Stimulated activated naive B cell treated with anti-CD40 and anti-IgM and Interleukin-4, amounts not matched to agents 10 μg/mL and 1 μg/mL and 100 μg/mL, for 72 hours (primary cell): Measurements from ENCODE around the gene SOX8.

ENCODE experiments used
- ATAC-seq, 2 donors: fragments of 150-1000 bp; cut with Tn5 transposase; replicated peaks; 2 replicates each; pipeline ENCODE4 v1.10.0; 2021; ENCODE audit warnings: moderate library complexity in 1 of 2
- DNase-seq: peaks from one replicate; pipeline ENCODE4 v3.0.0; 2021
- H3K27ac Mint-ChIP-seq: one replicate; pipeline ENCODE4 v1.8.0; 2022; ENCODE audit warnings: mild to moderate bottlenecking, mixed read lengths
- H3K27me3 Mint-ChIP-seq, 2 donors: one replicate each; pipeline ENCODE4 v1.8.0; 2022; ENCODE audit warnings: mixed read lengths in 2 of 2
- H3K36me3 Mint-ChIP-seq, 2 donors: one replicate each; pipeline ENCODE4 v1.8.0; 2022; ENCODE audit warnings: mixed read lengths in 2 of 2, mild to moderate bottlenecking in 1 of 2
- H3K4me1 Mint-ChIP-seq, 2 donors: one replicate each; pipeline ENCODE4 v1.8.0; 2022; ENCODE audit warnings: mixed read lengths in 2 of 2, mild to moderate bottlenecking in 1 of 2
- H3K4me3 Mint-ChIP-seq, 2 donors: one replicate each; pipeline ENCODE4 v1.8.0; 2022; ENCODE audit warnings: mild to moderate bottlenecking in 2 of 2, mixed read lengths in 2 of 2, moderate library complexity in 1 of 2
- H3K9me3 Mint-ChIP-seq, 2 donors: one replicate each; pipeline ENCODE4 v1.8.0; 2022; ENCODE audit warnings: mixed read lengths in 2 of 2, mild to moderate bottlenecking in 1 of 2

Gene SOX8

DNA sequence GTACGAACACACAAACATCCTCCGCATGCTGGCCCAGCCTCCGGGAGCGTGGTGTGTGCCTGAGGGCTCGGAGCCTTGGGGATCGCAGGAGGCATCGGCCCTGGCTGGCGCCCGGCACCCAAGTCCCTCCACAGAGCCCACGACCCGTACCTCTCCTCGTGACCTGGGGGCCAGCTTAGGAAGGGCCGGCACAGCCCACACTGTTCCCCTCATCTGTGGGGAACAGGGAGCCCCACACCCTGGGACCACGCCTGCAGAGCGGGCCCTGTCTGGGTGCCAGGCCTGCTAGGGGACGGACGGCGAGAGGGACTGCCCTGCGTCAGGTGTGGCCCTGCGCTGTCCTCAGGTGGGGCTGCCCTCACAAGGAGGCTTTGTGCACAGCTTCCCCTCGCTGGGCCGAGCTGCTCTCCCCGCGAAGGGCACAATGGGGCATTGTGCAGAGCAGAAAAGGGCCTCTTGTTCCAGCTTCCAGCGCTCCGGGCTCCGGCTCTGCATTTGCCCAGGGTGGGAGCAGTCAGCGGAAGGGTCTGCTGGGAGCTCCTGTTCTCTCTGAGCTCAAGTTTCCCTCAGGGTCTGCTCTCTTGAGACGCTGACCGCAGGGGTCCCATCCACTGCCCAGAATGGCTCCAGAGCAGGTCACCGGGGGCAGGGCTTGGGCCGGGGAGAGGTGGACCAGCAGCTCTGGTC lies 9.1 kb upstream of the SOX8 start:
- Mint-ChIP-seq H3K4me1 (peaks cover 0 to 17% of the 10 kb centered on the region in 2 donors), H3K9me3 (peaks cover 3 to 7% of the 10 kb centered on the region in 2 donors), H3K27ac (no peak overlapping the region), H3K4me3 (no peak overlapping the region), H3K27me3 (peaks cover 4 to 24% of the 10 kb centered on the region in 2 donors), H3K36me3 (peaks cover 6 to 8% of the 10 kb centered on the region in 2 donors)
- ATAC-seq (no peak), DNase-seq (no peak)

DNA sequence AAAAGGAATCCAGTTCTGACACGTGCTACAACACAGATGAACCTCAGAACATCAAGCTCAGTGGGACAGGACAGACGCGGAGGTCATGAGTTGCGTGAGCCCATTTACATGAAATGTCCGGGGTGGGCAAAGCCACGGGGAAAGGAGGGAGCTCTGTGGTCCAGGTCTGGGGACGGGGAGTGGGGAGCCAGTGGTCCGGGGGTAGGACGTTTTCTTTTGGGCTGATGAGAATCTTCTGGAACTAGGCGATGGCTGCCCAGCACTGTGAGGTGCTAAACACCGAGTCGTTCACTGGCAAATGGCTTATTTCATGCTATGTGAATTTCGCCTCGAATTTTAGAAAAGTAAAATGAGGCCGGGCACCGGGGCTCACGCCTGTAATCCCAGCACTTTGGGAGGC lies 8.2 kb upstream of the SOX8 start:
- no peak overlapping the region for H3K27ac Mint-ChIP-seq
- no peak for ATAC-seq
- H3K9me3 Mint-ChIP-seq: peaks cover 3 to 7% of the 10 kb centered on the region in 2 donors
- peaks cover 4% of the 10 kb centered on the region in 2 donors for H3K36me3 Mint-ChIP-seq
- no peak overlapping the region for H3K4me3 Mint-ChIP-seq
- H3K4me1 Mint-ChIP-seq: peaks cover 4 to 13% of the 10 kb centered on the region in 2 donors
- peaks cover 12 to 33% of the 10 kb centered on the region in 2 donors for H3K27me3 Mint-ChIP-seq
- DNase-seq: no peak

GRCh38 chr16:974001-974601 lies 7.5 kb upstream of the SOX8 start:
- peaks cover 3 to 7% of the 10 kb centered on the region in 2 donors for H3K9me3 Mint-ChIP-seq

GRCh38 chr16:974611-975261 lies 6.8 kb upstream of the SOX8 start:
- ATAC-seq: no peak
- peaks cover 3 to 7% of the 10 kb centered on the region in 2 donors for H3K9me3 Mint-ChIP-seq
- peaks cover 26 to 47% of the 10 kb centered on the region in 2 donors for H3K27me3 Mint-ChIP-seq

More at GRCh38 chr16:974001-974601, 7.5 kb upstream of the SOX8 start:
- Mint-ChIP-seq H3K4me3 (no peak overlapping the region), H3K27me3 (peaks cover 20 to 40% of the 10 kb centered on the region in 2 donors), H3K36me3 (no peaks in the 10 kb centered on the region), H3K27ac (no peak overlapping the region), H3K4me1 (peaks cover 7 to 8% of the 10 kb centered on the region in 2 donors)
- no peak for DNase-seq
- no peak for ATAC-seq

GRCh38 chr16:975291-975690 lies 6.3 kb upstream of the SOX8 start:
- H3K27me3 Mint-ChIP-seq: peaks cover 28 to 49% of the 10 kb centered on the region in 2 donors
- ATAC-seq: no peak
- no peaks in the 10 kb centered on the region for H3K36me3 Mint-ChIP-seq
- no peak overlapping the region for H3K27ac Mint-ChIP-seq
- no peak for DNase-seq
- peaks cover 6 to 7% of the 10 kb centered on the region in 2 donors for H3K4me1 Mint-ChIP-seq
- H3K4me3 Mint-ChIP-seq: no peak overlapping the region
- H3K9me3 Mint-ChIP-seq: peaks cover 3 to 7% of the 10 kb centered on the region in 2 donors

More at GRCh38 chr16:974611-975261, 6.8 kb upstream of the SOX8 start:
- H3K4me3 Mint-ChIP-seq: no peak overlapping the region
- H3K27ac Mint-ChIP-seq: no peak overlapping the region
- H3K4me1 Mint-ChIP-seq: peaks cover 5 to 7% of the 10 kb centered on the region in 2 donors
- no peak for DNase-seq
- H3K36me3 Mint-ChIP-seq: no peaks in the 10 kb centered on the region

DNA sequence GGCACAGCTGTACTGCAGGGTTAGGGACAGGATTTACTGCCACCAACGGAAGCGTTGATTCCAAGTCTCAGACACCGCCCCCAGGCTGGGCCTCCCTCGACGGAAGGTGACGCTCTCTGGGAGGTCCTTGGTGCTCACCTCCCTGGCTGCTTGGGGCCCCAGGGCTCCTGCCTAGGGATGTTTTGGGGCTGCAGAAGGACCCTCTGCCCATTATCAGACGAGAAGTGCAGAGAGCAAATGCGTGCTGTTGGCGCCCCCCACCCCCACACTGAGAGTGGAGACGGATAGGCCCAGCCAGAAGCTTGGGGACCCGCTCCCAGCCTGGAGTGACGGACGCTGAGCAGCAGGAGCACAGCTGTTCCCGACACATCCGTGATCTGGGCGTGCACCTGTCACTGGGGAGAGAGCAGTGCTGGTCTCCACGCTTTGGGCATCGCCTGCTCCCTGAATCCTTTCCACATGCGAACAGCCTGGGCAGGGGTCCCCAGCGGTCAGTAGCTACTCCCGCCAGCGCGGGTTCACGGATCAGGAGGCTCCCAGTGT lies 5.1 kb upstream of the SOX8 start:
- Mint-ChIP-seq H3K9me3 (peaks cover 3 to 6% of the 10 kb centered on the region in 2 donors), H3K27me3 (peaks cover 32 to 55% of the 10 kb centered on the region in 2 donors), H3K4me1 (peaks cover 10 to 12% of the 10 kb centered on the region in 2 donors), H3K27ac (no peak overlapping the region), H3K36me3 (no peaks in the 10 kb centered on the region), H3K4me3 (no peak overlapping the region)
- ATAC-seq: peak in 1 of 2 donors; percentile 14
- no peak for DNase-seq

GRCh38 chr16:977081-977701 lies 4.4 kb upstream of the SOX8 start:
- no peak for DNase-seq
- Mint-ChIP-seq H3K27me3 (peaks cover 32 to 55% of the 10 kb centered on the region in 2 donors), H3K36me3 (no peaks in the 10 kb centered on the region), H3K9me3 (peaks cover 0 to 1% of the 10 kb centered on the region in 2 donors), H3K27ac (no peak overlapping the region), H3K4me1 (peaks cover 10 to 12% of the 10 kb centered on the region in 2 donors), H3K4me3 (no peak overlapping the region)
- ATAC-seq: no peak

DNA sequence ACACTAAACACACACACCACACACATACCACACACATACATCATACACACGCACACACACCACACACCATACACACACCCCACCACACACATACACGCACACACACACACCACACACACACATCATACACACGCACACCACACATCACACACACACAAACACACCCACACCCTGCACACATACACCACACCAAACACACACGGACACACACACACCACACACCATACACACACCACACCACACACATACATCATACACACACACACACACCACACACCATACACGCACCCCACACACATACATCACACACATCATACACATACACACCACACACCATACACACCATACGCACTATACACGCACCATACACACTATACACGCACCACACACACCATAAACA lies 3.7 kb upstream of the SOX8 start:
- Mint-ChIP-seq H3K4me3 (no peak overlapping the region), H3K27ac (no peak overlapping the region)
- no peak for ATAC-seq

GRCh38 chr16:978403-978802 lies 3.2 kb upstream of the SOX8 start:
- ATAC-seq: no peak
- no peak for DNase-seq
- no peaks in the 10 kb centered on the region for H3K36me3 Mint-ChIP-seq
- no peak overlapping the region for H3K27ac Mint-ChIP-seq
- H3K4me3 Mint-ChIP-seq: no peak overlapping the region
- H3K27me3 Mint-ChIP-seq: peaks cover 38 to 65% of the 10 kb centered on the region in 2 donors
- peaks cover 12 to 13% of the 10 kb centered on the region in 2 donors for H3K4me1 Mint-ChIP-seq
- peaks cover 0 to 1% of the 10 kb centered on the region in 2 donors for H3K9me3 Mint-ChIP-seq

More for the DNA sequence above, 3.7 kb upstream of the SOX8 start:
- Mint-ChIP-seq H3K4me1 (peaks cover 12% of the 10 kb centered on the region in 2 donors), H3K27me3 (peaks cover 36 to 60% of the 10 kb centered on the region in 2 donors), H3K9me3 (peaks cover 0 to 1% of the 10 kb centered on the region in 2 donors), H3K36me3 (no peaks in the 10 kb centered on the region)
- DNase-seq: no peak

- ATAC-seq (no peak), DNase-seq (no peak)
- no peaks in the 10 kb centered on the region for H3K36me3 Mint-ChIP-seq
- H3K9me3 Mint-ChIP-seq: peaks cover 0 to 1% of the 10 kb centered on the region in 2 donors
- H3K4me1 Mint-ChIP-seq: peaks cover 12 to 13% of the 10 kb centered on the region in 2 donors
- H3K27ac Mint-ChIP-seq: no peak overlapping the region
- H3K27me3 Mint-ChIP-seq: peaks cover 38 to 69% of the 10 kb centered on the region in 2 donors
- H3K4me3 Mint-ChIP-seq: no peak overlapping the region
These were observed 2.4 kb upstream of the SOX8 start for GRCh38 chr16:979147-979546.

DNA sequence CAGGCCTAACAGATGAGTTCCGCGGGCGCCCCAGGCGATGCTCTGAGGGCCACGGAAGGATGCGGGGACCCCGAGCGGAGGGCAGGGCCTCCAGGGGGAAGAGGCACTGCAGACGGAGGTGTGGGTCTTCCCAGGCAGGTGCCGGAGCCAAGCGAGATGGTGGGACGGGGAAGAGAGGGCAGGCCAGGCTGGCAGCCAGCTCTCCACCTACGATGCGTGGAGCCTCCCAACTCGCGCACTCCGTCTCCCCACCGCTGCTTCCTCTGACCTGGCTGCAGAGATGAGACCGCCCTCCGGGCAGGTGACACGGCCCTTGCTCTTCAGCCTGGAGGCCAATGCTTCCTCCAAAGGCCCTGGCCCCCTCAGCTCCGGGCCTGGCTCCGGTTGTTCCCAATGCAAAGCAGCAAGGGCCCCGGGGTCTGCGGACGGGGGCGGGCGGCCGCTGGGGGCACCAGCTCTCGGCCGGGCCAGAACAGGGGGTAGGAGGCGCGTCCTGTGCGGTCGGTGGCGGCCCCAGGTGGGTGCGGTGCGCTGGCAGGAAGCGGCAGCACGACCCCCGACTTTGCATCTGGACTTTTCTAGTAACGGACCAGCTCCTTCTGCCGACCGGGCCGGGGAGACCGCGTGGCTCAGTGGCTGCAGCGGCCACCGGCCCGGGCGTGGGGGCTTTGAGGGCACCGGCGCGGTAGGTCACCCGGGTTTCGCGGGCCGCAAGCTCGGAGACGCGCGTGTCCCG lies 1.5 kb upstream of the SOX8 start:
- Mint-ChIP-seq H3K4me1 (peaks cover 12 to 13% of the 10 kb centered on the region in 2 donors), H3K27ac (no peak overlapping the region), H3K27me3 (peaks cover 38 to 66% of the 10 kb centered on the region in 2 donors), H3K9me3 (peaks cover 0 to 1% of the 10 kb centered on the region in 2 donors), H3K4me3 (peak overlapping the region in 1 of 2 donors; percentile 13), H3K36me3 (no peaks in the 10 kb centered on the region)
- ATAC-seq (no peak), DNase-seq (no peak)

DNA sequence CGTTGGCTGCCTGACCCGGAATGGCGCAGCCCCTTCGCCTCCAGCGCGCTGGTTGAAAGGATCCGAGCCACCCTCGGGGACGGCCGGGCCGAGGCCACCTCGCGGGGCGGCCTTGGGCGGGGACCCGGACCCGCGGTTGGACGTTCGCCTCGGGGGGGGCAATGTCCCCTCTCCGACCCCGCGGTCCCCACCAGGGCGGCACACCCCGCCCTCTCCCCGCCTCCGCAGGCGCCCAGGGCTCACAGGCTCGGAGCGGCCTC lies 1.0 kb upstream of the SOX8 start:
- H3K4me1 Mint-ChIP-seq: peaks cover 12 to 13% of the 10 kb centered on the region in 2 donors
- H3K27ac Mint-ChIP-seq: no peak overlapping the region
- no peaks in the 10 kb centered on the region for H3K36me3 Mint-ChIP-seq
- ATAC-seq: peak; percentile 2 to 23
- H3K9me3 Mint-ChIP-seq: peaks cover 0 to 1% of the 10 kb centered on the region in 2 donors
- no peak overlapping the region for H3K4me3 Mint-ChIP-seq
- DNase-seq: no peak
- peaks cover 37 to 64% of the 10 kb centered on the region in 2 donors for H3K27me3 Mint-ChIP-seq

DNA sequence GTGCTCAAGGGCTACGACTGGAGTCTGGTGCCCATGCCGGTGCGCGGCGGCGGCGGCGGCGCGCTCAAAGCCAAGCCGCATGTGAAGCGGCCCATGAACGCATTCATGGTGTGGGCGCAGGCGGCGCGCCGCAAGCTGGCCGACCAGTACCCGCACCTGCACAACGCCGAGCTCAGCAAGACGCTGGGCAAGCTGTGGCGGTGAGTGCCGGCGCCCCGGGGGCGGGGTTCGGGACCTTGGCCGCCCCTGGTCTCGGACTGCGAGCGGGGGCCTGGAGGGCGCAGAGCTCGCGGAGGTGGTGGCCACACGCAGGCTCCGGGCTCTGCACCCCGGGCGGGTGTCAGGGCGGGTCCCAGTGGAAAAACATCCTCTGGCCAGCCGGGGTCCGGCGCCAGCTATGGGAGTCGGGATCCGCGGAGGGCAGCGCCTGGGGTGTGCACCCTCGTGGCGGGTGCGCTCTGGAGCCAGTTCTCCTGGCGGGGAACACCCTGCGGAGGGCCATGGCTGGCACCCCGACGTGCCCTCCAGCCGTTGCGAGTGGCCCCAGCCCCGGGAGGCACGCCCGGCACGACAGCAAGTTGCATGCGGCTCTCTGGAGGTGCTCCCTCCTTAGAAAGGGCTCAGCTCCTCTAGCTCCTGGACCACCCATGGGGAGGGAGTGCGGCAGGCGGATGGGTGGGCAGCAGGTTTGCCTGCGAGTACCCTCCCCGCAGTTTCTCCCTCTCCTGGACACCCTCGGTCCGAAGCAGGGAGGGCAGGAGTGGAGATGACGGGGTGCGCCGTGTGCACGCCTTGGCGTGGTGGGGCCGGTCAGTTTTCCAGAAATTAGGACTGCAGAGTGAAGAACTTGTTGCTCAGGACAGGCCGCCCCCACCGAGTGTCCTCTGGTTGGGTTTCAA lies 824 bp downstream of the SOX8 start:
- Mint-ChIP-seq H3K27ac (no peak overlapping the region), H3K27me3 (peaks cover 34 to 46% of the 10 kb centered on the region in 2 donors), H3K9me3 (no peaks in the 10 kb centered on the region), H3K36me3 (no peaks in the 10 kb centered on the region), H3K4me3 (peak overlapping the region; percentile 55 to 65), H3K4me1 (peaks cover 12 to 13% of the 10 kb centered on the region in 2 donors)
- DNase-seq (no peak), ATAC-seq (peak in 1 of 2 donors; percentile 24)
